ENCODE results near the gene FASTKD1.
A peak's percentile ranks its signal among the peaks of the same experiment; 100 is the strongest.
"Not testable (repeated sequence)": the region's sequence is repeated elsewhere in the genome, so short reads cannot be mapped to it uniquely, and the experiment has no call there.

Gene FASTKD1

DNA sequence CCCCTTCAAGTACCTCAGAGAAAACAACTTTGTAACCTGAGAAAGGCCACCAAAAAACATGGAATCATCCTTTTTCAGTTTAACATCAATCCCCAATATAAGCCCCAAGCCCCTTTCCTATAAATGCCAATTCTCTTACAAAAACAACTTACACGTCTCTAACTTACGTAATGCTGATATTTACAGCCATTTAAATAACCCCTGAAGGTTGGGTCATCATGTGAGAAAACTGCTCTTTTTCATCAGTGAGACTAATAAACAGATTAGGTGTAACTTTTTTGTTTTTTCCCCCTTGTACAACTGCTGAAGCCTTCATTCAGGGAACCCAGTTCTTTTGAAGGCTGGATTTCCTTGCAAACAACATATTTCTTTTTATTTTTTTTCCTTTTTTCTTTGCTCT, 3.7 kb downstream of the FASTKD1 start:
- no peak for DNase-seq

DNA sequence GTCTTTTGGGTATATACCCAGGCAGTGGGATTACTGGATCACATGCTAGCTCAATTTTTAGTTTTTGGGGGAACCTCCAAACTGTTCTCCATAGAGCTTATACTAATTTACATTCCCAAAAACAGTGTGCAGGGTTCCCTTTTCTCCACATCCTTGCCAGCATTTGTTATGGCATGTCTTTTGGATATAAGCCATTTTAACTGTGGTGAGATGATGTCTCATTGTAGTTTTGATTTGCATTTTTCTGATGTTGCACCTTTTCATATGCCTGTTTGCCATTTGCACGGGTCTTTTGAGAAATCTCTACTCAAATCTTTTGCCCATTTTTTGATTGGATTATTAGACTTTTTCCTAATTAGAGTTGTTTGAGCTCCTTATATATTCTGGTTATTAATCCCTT, 8.0 kb downstream of the FASTKD1 start:
- DNase-seq: no peak

DNA sequence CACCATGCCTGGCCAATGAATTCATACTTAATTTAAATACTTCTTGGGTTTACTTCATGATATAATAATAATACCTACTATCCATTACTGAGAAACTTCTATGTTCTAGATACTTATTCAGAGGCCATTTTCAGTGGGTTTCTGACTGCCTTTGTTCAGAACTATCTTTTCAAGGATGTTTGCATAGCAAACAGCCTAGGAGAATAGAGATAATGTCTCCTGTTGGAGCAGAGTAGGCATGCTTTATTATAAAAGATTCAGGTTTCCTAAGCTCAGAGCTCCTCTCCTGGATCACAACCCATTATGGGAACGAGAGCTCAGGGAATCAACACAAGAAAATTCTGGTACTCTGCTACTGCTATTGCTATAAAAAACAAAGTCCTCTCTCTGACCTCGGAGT, 11.1 kb downstream of the FASTKD1 start:
- DNase-seq: peak; percentile 44

DNA sequence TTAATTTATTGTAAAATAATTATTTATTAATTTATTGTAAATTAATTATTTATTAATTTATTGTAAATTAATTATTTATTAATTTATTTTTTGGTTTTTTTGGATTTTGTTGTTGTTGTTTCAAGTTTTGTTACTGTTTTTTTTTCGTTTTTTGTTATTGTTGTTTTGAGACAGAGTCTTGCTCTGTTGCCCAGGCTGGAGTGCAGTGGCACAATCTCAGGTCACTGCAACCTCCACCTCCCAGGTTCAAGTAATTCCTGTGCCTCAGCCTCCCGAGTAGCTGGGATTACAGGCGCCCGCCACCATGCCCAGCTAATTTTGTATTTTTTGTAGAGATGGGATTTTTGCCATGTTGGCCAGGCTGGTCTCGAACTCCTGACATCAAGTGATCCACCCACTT, 11.6 kb downstream of the FASTKD1 start:
- not testable (repeated sequence) for DNase-seq

- DNase-seq: peak; percentile 40
Observed at GRCh38 chr2:169561364-169561763, 12.3 kb downstream of the FASTKD1 start.

DNA sequence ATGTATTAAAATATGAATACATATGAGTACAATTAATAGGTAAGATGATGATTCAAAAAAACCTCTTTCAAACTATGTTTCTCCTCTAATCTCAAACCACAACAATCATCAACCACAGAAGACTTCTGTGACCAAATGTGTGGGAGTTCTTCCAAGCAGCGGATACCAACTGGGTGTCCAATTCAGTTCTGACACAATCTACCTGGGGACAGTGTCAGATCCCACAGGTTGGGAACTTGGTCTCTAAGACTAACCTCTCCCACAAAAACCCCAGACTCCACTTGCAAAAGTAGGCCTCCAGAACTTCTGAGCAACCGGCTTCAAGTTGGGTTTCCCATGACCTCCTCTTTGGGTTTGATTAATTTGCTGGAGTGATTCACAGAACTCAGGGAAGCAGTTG, 26.9 kb downstream of the FASTKD1 start:
- DNase-seq: no peak

DNA sequence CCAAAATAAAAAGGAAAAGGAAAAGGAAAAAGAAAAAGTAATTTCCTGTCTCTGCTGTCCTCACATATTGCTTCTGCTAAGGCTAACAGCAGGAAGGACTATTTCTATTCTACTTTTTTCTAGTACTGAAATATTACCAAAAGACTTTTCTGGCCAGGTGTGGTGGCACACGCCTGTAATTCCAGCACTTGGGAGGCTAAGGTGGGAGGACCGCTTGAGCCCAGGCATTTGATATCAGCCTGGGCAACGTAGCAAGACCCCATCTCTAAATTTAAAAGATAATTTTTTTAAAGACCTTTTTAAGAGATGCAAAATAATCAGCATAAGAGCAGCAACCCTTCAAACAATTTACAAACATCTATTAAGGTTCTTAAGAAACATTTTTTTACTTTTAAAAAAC, 31.2 kb downstream of the FASTKD1 start:
- DNase-seq: no peak

DNA sequence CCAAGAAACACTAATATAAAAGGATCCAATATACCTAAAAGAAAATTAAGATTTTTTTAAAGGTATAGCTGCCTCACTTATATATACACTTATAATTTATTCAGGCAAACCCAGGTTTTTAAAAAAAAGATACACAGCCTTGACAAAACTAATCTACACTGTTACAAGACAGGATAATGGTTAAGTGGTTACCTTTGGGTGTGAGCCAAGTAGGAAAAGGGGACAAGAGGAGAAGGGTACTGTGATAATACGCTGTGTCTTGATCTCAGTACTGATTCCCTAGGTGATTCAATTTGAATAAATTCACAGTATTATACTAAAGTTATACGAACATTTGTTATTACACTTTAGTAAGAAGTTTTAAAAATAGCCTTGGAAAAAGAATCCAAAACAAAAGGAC, 33.5 kb downstream of the FASTKD1 start:
- no peak for DNase-seq

DNA sequence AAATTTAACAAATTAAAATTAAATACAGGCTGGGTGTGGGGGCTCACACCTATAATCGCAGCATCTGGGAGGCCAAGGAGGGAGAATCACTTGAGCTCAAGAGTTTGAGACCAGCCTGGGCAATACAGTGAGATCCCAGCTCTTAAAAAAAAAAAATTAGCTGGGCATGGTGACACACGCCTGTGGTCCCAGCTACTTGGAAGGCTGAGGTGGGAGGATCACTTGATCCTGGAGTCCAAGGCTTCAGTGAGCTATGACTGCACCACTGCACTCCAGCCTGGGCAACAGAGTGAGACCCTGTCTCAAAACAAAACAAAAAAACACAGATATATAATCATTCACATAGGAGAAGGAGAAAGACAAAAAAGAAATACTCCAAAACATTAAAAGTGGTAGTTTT, 34.2 kb downstream of the FASTKD1 start:
- not testable (repeated sequence) for DNase-seq

DNA sequence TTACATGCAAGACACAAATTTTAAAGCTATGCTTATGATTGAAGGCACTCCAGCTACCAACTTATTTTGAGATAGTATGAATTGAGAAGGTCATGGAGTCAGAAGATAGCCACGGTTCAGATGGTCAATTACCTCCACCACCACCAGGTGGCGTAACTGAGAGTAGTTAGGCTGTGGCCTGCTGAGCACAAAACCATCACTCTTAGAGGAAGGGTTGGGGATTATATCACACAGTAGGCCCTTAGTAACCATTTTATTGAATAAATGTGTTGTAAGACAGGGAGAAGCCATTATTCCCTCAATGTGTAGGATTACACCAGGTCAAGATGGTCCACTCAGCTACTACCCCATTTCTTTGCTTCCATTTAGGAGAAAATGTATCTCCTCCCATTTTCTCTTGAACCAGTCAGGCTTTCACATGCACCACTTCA, 45.4 kb downstream of the FASTKD1 start:
- peak; percentile 76 for DNase-seq

DNA sequence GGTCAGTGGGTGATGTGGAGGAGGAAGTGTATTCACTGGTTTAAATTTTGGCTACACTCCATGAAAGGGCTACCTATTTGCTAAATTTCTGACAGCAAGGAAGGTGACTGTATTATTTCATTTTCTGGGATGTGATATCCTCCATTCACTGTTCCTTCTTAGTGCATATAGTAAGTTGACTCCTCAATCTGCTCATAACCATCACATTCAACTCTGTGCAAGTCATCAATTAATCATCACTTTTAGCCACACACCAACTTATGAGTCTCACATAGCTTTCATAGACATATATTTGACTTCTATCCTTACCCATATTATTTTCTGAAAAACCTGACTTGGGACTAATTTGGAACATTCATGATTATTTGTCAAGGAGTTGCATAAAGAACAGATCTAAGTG, 47.2 kb downstream of the FASTKD1 start:
- no peak for DNase-seq

DNA sequence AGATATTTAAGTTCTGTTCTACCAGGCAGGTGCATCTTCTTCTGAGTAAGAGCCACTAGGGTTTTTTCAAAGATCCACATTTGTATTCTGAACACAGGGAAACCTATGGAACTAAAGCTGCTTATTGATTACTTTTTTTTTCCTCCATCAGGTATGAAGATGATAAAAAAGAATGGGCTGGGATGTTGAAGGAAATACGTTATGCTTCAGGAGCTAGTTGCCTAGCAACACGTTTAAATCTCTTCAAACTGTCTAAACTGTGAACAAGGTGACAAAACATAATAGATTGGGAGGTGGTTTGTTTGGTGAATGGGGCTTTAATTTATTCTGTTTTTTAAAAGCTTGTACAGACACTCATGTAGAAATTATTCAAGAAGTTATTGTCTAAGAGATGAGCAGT, 48.2 kb downstream of the FASTKD1 start:
- no peak for DNase-seq

- no peak for DNase-seq
Observed at GRCh38 chr2:169523681-169524080, 50.0 kb downstream of the FASTKD1 start.

GRCh38 chr2:169520896-169521295, 52.8 kb downstream of the FASTKD1 start:
- DNase-seq: no peak

DNA sequence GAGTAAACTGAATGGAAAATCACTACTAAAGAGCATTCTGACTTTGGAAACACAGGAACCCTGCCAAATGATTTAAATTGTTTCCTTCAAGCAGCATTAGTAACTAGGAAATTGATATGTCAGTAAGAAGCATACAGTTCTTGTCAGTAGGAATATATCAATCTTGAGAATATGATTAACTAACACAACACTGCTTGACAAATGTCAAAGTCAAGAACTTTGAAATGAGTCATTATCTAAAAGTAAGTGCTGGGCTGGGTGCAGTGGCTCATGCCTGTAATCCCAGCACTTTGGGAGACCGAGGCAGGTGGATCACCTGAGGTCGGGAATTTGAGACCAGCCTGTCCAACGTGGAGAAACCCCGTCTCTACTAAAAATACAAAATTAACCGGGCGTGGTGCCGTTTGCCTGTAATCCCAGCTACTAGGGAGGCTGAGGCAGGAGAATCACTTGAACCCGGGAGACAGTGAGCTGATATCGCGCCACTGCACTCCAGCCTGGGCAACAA, 57.1 kb downstream of the FASTKD1 start:
- DNase-seq: not testable (repeated sequence)

GRCh38 chr2:169514758-169515157, 58.9 kb downstream of the FASTKD1 start:
- DNase-seq: not testable (repeated sequence)

- peak; percentile 16 for DNase-seq
Observed at GRCh38 chr2:169513926-169514325, 59.7 kb downstream of the FASTKD1 start.

DNA sequence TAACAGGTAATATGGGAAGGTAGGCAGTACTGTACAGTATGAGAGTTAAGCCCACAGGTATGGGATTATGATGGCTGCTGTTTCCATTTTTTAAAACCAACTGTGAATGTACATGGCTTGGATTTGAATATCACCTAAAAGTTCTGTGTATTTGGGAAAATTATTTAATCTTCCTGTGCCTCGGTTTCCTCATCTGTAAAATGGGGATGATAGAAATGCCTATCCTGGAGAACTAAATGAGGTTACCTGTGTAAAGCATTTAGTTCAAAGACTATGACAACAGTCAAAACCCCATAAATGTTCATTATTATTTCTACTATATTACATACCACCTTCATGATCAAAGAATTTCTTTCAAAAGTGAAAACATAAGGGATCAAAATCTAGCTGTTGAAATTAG, 60.6 kb downstream of the FASTKD1 start:
- no peak for DNase-seq

GRCh38 chr2:169512525-169512924, 61.1 kb downstream of the FASTKD1 start:
- no peak for DNase-seq

DNA sequence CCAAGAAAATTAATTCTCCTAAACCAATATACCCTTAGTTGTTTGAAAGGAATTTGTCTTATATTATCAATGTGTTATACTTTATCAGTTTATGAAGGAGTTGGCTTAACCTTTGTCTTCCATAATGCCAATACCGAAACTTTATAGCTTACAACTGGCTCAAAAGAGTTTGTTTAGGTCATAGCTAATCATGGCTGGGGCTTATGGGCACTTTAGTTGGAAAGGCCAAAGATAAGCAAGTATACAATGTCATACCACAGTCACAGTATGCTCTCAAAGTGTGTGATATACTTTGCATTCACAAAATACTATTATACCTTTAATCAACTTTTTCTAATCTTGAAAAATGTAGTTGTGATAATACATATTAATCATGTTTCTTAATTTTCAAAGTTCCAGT, 61.8 kb downstream of the FASTKD1 start:
- DNase-seq: no peak

DNA sequence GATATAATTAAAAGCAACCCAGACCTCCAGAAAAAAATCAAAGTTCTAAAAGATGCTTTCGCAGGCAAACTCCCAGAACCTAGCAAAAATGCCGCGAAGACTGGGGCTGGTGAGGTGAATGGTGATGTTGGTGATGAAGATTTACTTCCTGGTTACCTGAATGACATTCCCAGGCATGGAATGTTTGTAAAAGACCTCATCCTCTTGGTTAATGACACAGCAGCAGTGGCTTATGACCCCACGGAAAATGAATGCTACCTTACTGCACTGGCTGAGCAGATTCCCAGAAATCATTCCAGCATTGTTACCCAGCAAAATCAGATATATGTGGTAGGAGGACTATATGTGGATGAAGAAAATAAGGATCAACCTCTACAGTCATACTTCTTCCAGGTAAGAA, 63.2 kb downstream of the FASTKD1 start:
- DNase-seq: no peak

DNA sequence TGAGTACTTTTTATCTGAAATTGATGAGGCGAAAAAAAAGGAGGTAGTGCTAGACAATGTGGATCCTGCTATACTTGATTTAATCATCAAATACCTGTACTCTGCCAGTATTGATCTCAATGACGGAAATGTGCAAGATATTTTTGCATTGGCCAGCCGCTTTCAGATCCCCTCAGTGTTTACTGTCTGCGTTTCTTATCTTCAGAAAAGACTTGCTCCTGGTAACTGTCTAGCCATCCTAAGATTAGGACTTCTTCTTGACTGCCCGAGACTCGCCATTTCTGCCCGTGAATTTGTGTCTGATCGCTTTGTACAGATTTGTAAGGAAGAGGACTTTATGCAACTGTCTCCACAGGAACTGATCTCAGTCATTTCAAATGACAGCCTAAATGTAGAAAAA, 63.7 kb downstream of the FASTKD1 start:
- no peak for DNase-seq

GRCh38 chr2:169509298-169509885, 64.3 kb downstream of the FASTKD1 start, which contains the start of gene KLHL41:
TSS of gene KLHL41 (plus strand) at chr2:169509702. CDS start at chr2:169509779, 77 bp downstream.
- DNase-seq: peak; percentile 37

GRCh38 chr2:169507698-169508097, 66.0 kb downstream of the FASTKD1 start:
- no peak for DNase-seq

GRCh38 chr2:169504651-169505050, 69.0 kb downstream of the FASTKD1 start:
- DNase-seq: no peak

Measured in eye (tissue), 1 donor.